Fibroblast of mammary gland (primary cell): Measurements from ENCODE around the gene SZT2.

ENCODE experiments used
- DNase-seq: peaks from one replicate; pipeline ENCODE4 v3.0.0-alpha.2; 2010; ENCODE audit warnings: low read depth
- H3K4me3 ChIP-seq: 2 replicates; pipeline ENCODE4 v1.5.1; 2011; ENCODE audit warnings: low read depth, mild to moderate bottlenecking, low read length, moderate library complexity; ENCODE audit not compliant: control insufficient read depth
- CTCF ChIP-seq: conservative IDR thresholded peaks from 2 replicates; pipeline ENCODE4 v1.5.1; 2011; ENCODE audit warnings: low read depth, low read length, inconsistent platforms; ENCODE audit not compliant: control insufficient read depth, insufficient read depth

The SZT2 gene

GRCh38 chr1:43360616-43361015, 29.1 kb upstream of the SZT2 start:
- H3K4me3 ChIP-seq: peak overlapping the region; percentile 82
- no peak for DNase-seq
- no peak for TF ChIP-seq CTCF

- TF ChIP-seq CTCF: no peak
- no peak overlapping the region for H3K4me3 ChIP-seq
- DNase-seq: peak; percentile 58
Observed at GRCh38 chr1:43363283-43363934, 26.3 kb upstream of the SZT2 start.

- DNase-seq: no peak
- H3K4me3 ChIP-seq: no peak overlapping the region
- no peak for TF ChIP-seq CTCF
Observed at GRCh38 chr1:43363935-43364525, 25.7 kb upstream of the SZT2 start.

GRCh38 chr1:43365678-43366077, 24.0 kb upstream of the SZT2 start:
- no peak for TF ChIP-seq CTCF
- no peak overlapping the region for H3K4me3 ChIP-seq
- DNase-seq: no peak

- no peak for DNase-seq
- peak overlapping the region; percentile 82 for H3K4me3 ChIP-seq
Observed at GRCh38 chr1:43366179-43366578, 23.5 kb upstream of the SZT2 start.

GRCh38 chr1:43366601-43367025, 23.1 kb upstream of the SZT2 start:
- H3K4me3 ChIP-seq: peak overlapping the region; percentile 82
- no peak for DNase-seq
- TF ChIP-seq CTCF: no peak

More at GRCh38 chr1:43366179-43366578, 23.5 kb upstream of the SZT2 start:
- TF ChIP-seq CTCF: no peak
